H1 (cell line): ENCODE data around the gene CISD1.
A peak's percentile ranks its signal among the peaks of the same experiment; 100 is the strongest.

ENCODE experiments used
- CHD1 ChIP-seq: IDR thresholded peaks from 2 replicates; pipeline ENCODE4 v1.6.1; 2012; ENCODE audit warnings: low read depth, low read length, improper control_type of control experiment
- EGR1 ChIP-seq: IDR thresholded peaks from 2 replicates; pipeline ENCODE4 v1.6.1; 2011; ENCODE audit warnings: low read depth, low read length, borderline replicate concordance
- EZH2 ChIP-seq: fragments of 200-600 bp; sonication (generic); IDR thresholded peaks from 2 replicates; pipeline ENCODE4 v1.7.1; 2012; ENCODE audit warnings: low read depth, mild to moderate bottlenecking, moderate library complexity, low read length, inconsistent platforms; ENCODE audit not compliant: severe bottlenecking
- KDM4A ChIP-seq: IDR thresholded peaks from one replicate; pipeline ENCODE4 v1.7.1; 2012; ENCODE audit warnings: low read depth, mild to moderate bottlenecking, moderate library complexity, low read length, inconsistent platforms; ENCODE audit not compliant: severe bottlenecking
- NRF1 ChIP-seq: IDR thresholded peaks from 2 replicates; pipeline ENCODE4 v1.6.1; 2011; ENCODE audit warnings: mild to moderate bottlenecking, low read depth, low read length, improper control_type of control experiment
- POLR2A ChIP-seq, 2 experiments: IDR thresholded peaks; 1 replicate in 1 of 2; 2 replicates in 1 of 2; pipeline ENCODE4 v1.6.1; 2011; ENCODE audit warnings: low read depth in 2 of 2, low read length in 2 of 2, mild to moderate bottlenecking in 2 of 2; ENCODE audit errors: control extremely low read depth in 1 of 2
- POLR2AphosphoS5 ChIP-seq: IDR thresholded peaks from 2 replicates; pipeline ENCODE4 v1.6.1; 2011; ENCODE audit warnings: low read depth, low read length
- RFX5 ChIP-seq: IDR thresholded peaks from 2 replicates; pipeline ENCODE4 v1.6.1; 2011; ENCODE audit warnings: low read depth, low read length, improper control_type of control experiment, borderline replicate concordance
- SAP30 ChIP-seq: fragments of 300-600 bp; sonication (generic); IDR thresholded peaks from 2 replicates; pipeline ENCODE4 v1.7.1; 2012; ENCODE audit warnings: low read length, moderate library complexity, mild to moderate bottlenecking, inconsistent platforms; ENCODE audit not compliant: insufficient read depth, insufficient replicate concordance
- TAF1 ChIP-seq: IDR thresholded peaks from 2 replicates; pipeline ENCODE4 v1.6.1; 2011; ENCODE audit warnings: mild to moderate bottlenecking, low read depth, low read length
- TBP ChIP-seq: IDR thresholded peaks from 2 replicates; pipeline ENCODE4 v1.6.1; 2011; ENCODE audit warnings: low read depth, low read length, improper control_type of control experiment
- ZNF274 ChIP-seq: IDR thresholded peaks from 2 replicates; pipeline ENCODE4 v1.7.0; 2012; ENCODE audit warnings: low read length, borderline replicate concordance; ENCODE audit errors: extremely low read depth
- TF ChIP-seq, protein P1 (sequence below), 3 experiments: IDR thresholded peaks; 1 replicate in 2 of 3; 2 replicates in 1 of 3; pipeline versions ENCODE4 v1.5.1 to v1.6.1; 2011; ENCODE audit warnings: low read length in 3 of 3, mild to moderate bottlenecking in 3 of 3, inconsistent platforms in 2 of 3, low read depth in 1 of 3, moderate library complexity in 1 of 3; ENCODE audit not compliant: insufficient read depth in 1 of 3; ENCODE audit errors: control extremely low read depth in 1 of 3
- TF ChIP-seq, protein P2 (sequence below): IDR thresholded peaks from 2 replicates; pipeline ENCODE4 v1.6.1; 2011; ENCODE audit warnings: low read depth, mild to moderate bottlenecking, low read length; ENCODE audit not compliant: insufficient read depth

DNA sequence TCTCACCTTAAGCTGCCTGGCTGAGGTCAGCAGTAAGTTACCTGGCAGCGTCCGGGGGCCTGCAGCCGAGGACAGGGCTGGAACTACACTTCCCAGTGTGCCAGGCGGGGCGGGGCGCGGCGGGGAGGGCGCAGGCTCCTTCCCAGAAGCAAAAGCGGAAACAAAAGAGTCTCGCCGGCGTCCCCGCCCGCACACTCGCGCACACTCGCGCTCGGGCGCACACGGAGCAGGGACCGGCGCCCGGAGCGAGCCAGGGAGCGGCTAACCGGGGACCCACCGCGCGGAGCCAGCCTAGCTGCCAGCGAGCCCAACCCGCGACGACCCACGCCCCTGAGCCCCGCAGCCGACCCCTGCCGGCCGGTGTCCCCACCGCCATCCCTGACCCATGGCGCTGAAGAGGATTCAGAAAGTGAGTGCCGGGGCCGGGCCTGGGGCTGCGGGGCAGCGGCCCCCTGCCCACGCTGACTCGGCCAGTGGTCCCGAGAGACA lies 65.9 kb downstream of the CISD1 start, which contains the start of gene UBE2D1:
- no peak for TF ChIP-seq EGR1
- peak; percentile 87 for TF ChIP-seq TBP
- TF ChIP-seq EZH2 = no peak
- no peak for TF ChIP-seq ZNF274
- TF ChIP-seq CHD1 = no peak
- TF ChIP-seq, protein P1, sequence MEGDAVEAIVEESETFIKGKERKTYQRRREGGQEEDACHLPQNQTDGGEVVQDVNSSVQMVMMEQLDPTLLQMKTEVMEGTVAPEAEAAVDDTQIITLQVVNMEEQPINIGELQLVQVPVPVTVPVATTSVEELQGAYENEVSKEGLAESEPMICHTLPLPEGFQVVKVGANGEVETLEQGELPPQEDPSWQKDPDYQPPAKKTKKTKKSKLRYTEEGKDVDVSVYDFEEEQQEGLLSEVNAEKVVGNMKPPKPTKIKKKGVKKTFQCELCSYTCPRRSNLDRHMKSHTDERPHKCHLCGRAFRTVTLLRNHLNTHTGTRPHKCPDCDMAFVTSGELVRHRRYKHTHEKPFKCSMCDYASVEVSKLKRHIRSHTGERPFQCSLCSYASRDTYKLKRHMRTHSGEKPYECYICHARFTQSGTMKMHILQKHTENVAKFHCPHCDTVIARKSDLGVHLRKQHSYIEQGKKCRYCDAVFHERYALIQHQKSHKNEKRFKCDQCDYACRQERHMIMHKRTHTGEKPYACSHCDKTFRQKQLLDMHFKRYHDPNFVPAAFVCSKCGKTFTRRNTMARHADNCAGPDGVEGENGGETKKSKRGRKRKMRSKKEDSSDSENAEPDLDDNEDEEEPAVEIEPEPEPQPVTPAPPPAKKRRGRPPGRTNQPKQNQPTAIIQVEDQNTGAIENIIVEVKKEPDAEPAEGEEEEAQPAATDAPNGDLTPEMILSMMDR (IDR thresholded peaks at IDR 0.05; ENCODE audit: control extremely low read depth in 1 of 3, insufficient read depth in 1 of 3, low read depth in 1 of 3, low read length in 3 of 3) = peak in 1 of 3 experiments; percentile 34; a peak in 1 of 4 replicates
- peak; percentile 50 to 88 for TF ChIP-seq POLR2A (IDR thresholded peaks at IDR 0.05; ENCODE audit: control extremely low read depth in 1 of 2, low read depth in 2 of 2, low read length in 2 of 2)
- no peak for TF ChIP-seq KDM4A
- no peak for TF ChIP-seq SAP30
- peak; percentile 81 for TF ChIP-seq POLR2AphosphoS5
- no peak for TF ChIP-seq NRF1
- TF ChIP-seq, protein P2, sequence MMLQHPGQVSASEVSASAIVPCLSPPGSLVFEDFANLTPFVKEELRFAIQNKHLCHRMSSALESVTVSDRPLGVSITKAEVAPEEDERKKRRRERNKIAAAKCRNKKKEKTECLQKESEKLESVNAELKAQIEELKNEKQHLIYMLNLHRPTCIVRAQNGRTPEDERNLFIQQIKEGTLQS = no peak
- peak; percentile 90 for TF ChIP-seq TAF1
- no peak for TF ChIP-seq RFX5
